ENCODE data around the gene SLC16A3.

SLC16A3 gene

GRCh38 chr17:82219753-82220709 is 8.8 kb upstream of the SLC16A3 start:
- no peak for DNase-seq (ENCODE audit: extremely low read depth, low read depth)
- TF ChIP-seq CTCF (IDR thresholded peaks at IDR 0.05; ENCODE audit: low read depth, low read length), result no peak

GRCh38 chr17:82221341-82221902 is 7.4 kb upstream of the SLC16A3 start:
- no peak for DNase-seq (ENCODE audit: extremely low read depth, low read depth)
- no peak for TF ChIP-seq CTCF (IDR thresholded peaks at IDR 0.05; ENCODE audit: low read depth, low read length)

GRCh38 chr17:82222816-82223215 is 6.0 kb upstream of the SLC16A3 start:
- DNase-seq (ENCODE audit: extremely low read depth, low read depth), result no peak
- no peak for TF ChIP-seq CTCF (IDR thresholded peaks at IDR 0.05; ENCODE audit: low read depth, low read length)

- no peak for DNase-seq (ENCODE audit: extremely low read depth, low read depth)
- no peak for TF ChIP-seq CTCF (IDR thresholded peaks at IDR 0.05; ENCODE audit: low read depth, low read length)
Observed at GRCh38 chr17:82223517-82223916, 5.3 kb upstream of the SLC16A3 start.

- DNase-seq (ENCODE audit: extremely low read depth, low read depth), result no peak
- no peak for TF ChIP-seq CTCF (IDR thresholded peaks at IDR 0.05; ENCODE audit: low read depth, low read length)
Observed at GRCh38 chr17:82224666-82225065, 4.2 kb upstream of the SLC16A3 start.

- DNase-seq (ENCODE audit: extremely low read depth, low read depth), result no peak
- TF ChIP-seq CTCF (IDR thresholded peaks at IDR 0.05; ENCODE audit: low read depth, low read length), result no peak
Observed at GRCh38 chr17:82225368-82226029, 3.3 kb upstream of the SLC16A3 start.

Data from AG09319 (cell line).